ENCODE data around the gene DCAF4. TPM values are rescaled to one million over a fixed set of nuclear protein-coding genes. Genes with fewer than 3 reads are reported as not detected.

Gene DCAF4
- total RNA-seq, 1 donor from 2014 or later, result 7.7 TPM

DNA sequence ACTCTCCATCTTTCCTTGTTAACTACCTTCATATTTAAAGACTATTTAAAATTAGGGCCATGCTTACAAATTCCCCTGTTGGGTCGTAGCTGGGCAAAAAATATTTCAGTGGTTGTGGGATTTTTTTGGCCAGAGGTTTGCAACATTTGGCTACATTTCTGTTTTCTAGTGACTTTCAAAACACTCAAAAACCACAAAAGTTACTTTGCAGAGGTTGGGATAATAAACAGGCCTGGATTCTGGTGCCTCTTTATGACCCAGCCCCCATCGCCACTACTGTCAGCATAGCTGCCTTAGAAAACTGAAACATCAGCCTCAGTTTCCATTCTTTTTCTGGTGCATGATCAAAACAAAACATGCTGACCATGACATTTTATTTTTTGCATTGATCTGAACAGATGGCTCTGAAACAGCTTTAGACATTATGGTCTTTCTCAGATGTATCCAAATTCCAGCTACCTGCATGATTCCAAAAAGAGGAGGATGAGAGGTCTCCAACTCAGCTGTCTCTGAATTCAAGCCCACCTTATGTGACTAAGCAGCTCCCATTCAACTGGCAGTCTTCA, 37.5 kb upstream of the DCAF4 start:
- TF ChIP-seq, protein P1, sequence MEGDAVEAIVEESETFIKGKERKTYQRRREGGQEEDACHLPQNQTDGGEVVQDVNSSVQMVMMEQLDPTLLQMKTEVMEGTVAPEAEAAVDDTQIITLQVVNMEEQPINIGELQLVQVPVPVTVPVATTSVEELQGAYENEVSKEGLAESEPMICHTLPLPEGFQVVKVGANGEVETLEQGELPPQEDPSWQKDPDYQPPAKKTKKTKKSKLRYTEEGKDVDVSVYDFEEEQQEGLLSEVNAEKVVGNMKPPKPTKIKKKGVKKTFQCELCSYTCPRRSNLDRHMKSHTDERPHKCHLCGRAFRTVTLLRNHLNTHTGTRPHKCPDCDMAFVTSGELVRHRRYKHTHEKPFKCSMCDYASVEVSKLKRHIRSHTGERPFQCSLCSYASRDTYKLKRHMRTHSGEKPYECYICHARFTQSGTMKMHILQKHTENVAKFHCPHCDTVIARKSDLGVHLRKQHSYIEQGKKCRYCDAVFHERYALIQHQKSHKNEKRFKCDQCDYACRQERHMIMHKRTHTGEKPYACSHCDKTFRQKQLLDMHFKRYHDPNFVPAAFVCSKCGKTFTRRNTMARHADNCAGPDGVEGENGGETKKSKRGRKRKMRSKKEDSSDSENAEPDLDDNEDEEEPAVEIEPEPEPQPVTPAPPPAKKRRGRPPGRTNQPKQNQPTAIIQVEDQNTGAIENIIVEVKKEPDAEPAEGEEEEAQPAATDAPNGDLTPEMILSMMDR (IDR thresholded peaks at IDR 0.05; ENCODE audit: unreplicated experiment), result no peak
- DNase-seq (ENCODE audit: low spot score), result no peak
- H3K27ac Mint-ChIP-seq (ENCODE audit: unreplicated experiment), result no peak overlapping the region
- H3K4me3 Mint-ChIP-seq (ENCODE audit: unreplicated experiment), result no peak overlapping the region
- peaks cover 11% of the 10 kb centered on the region for H3K27me3 Mint-ChIP-seq (ENCODE audit: unreplicated experiment)
- peaks cover 21% of the 10 kb centered on the region for H3K4me1 Mint-ChIP-seq (ENCODE audit: unreplicated experiment)
- H3K9me3 Mint-ChIP-seq (ENCODE audit: unreplicated experiment), result no peaks in the 10 kb centered on the region
- H3K36me3 Mint-ChIP-seq (ENCODE audit: low read depth, unreplicated experiment), result peaks cover 7% of the 10 kb centered on the region

DNA sequence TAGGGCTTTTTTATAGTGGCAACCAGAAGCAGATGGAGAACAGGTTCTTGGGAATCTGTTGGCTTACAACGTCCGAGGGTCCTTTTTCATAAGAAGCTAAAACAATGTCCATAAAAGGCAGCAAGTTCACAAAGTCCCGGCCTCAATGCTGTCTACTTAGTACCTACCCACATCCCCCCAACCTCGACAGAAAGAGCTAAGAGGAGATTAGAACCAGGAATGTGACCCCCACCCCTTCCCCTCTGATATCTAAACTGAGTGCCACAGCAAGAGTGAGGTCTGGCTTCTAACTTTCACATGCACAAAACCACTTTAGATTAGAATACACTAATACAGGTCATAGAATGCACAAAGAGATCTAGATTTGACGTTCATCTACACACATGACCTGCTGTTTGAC, 36.9 kb upstream of the DCAF4 start:
- no peak for DNase-seq (ENCODE audit: low spot score)
- no peak overlapping the region for H3K4me3 Mint-ChIP-seq (ENCODE audit: unreplicated experiment)
- peaks cover 11% of the 10 kb centered on the region for H3K36me3 Mint-ChIP-seq (ENCODE audit: low read depth, unreplicated experiment)
- H3K27me3 Mint-ChIP-seq (ENCODE audit: unreplicated experiment), result peaks cover 11% of the 10 kb centered on the region
- H3K27ac Mint-ChIP-seq (ENCODE audit: unreplicated experiment), result no peak overlapping the region
- H3K9me3 Mint-ChIP-seq (ENCODE audit: unreplicated experiment), result no peaks in the 10 kb centered on the region
- TF ChIP-seq, protein P1 (IDR thresholded peaks at IDR 0.05; ENCODE audit: unreplicated experiment), result no peak
- peaks cover 23% of the 10 kb centered on the region for H3K4me1 Mint-ChIP-seq (ENCODE audit: unreplicated experiment)

DNA sequence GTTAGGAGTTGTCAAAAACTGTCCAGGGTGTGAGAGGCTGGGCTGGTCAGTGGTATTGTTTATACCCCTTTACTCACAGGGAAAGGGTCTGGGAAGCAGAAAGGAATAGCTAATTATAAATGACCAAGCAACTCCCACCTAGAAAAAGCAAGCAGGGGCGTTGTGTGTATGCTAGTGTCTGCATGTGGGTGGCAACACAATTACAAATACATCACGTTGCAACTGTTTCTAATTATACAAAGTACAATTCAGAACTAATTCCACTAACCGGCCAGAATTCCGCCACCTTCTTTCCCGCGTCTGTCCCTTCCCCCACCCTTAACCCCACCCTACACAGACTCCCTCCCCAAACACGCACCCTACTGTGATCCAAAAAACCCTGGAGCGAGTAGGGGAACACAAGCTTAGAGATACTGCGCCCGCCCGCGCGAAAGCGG, 34.6 kb upstream of the DCAF4 start:
- Mint-ChIP-seq H3K4me1 (ENCODE audit: unreplicated experiment) (peaks cover 23% of the 10 kb centered on the region), H3K9me3 (ENCODE audit: unreplicated experiment) (no peaks in the 10 kb centered on the region), H3K27me3 (ENCODE audit: unreplicated experiment) (peaks cover 14% of the 10 kb centered on the region), H3K27ac (ENCODE audit: unreplicated experiment) (no peak overlapping the region), H3K36me3 (ENCODE audit: low read depth, unreplicated experiment) (peaks cover 5% of the 10 kb centered on the region), H3K4me3 (ENCODE audit: unreplicated experiment) (peak overlapping the region; percentile 92)
- DNase-seq (ENCODE audit: low spot score), result no peak
- TF ChIP-seq, protein P1 (IDR thresholded peaks at IDR 0.05; ENCODE audit: unreplicated experiment), result no peak

DNA sequence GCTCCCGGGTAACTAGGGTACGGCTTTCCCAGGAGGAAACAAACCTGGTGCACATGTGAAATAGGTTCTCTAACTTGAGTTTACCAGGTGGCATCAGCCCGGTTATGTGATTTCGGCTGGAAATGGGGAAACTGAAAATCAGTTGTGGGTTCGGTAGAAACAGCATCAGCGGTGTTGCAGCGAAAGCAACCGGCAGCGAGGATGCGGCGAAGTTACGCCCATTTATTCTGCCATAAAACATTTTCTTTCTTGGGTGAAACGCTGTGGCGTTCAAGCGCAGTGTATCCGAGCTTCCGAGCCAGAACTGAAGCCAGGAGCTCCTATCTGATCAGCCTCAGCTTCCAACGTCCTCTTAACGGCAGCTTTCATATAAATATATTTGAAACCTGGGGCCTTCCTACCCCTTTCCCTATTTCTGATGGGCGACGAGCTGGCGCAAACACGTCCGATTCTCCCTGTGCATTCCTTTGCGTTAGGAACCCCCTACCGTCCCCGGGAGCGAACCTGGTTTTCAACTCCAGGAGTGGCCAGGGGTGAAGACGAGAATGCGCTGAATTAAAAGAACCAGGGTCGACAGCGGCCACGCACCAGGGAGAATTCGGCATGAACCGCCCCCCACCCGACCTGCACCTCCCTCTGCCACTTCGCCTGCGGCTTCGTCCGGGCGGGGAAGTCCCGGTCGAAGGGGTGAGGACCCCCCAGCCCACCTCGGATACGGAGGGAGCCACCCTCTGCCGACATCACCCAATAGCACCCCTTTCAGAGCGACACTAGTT, 34.0 kb upstream of the DCAF4 start:
- Mint-ChIP-seq H3K27me3 (ENCODE audit: unreplicated experiment) (peaks cover 14% of the 10 kb centered on the region), H3K27ac (ENCODE audit: unreplicated experiment) (no peak overlapping the region)

More for the DNA sequence above, 34.0 kb upstream of the DCAF4 start:
- TF ChIP-seq, protein P1 (IDR thresholded peaks at IDR 0.05; ENCODE audit: unreplicated experiment), result no peak
- no peaks in the 10 kb centered on the region for H3K9me3 Mint-ChIP-seq (ENCODE audit: unreplicated experiment)
- peaks cover 23% of the 10 kb centered on the region for H3K4me1 Mint-ChIP-seq (ENCODE audit: unreplicated experiment)
- H3K4me3 Mint-ChIP-seq (ENCODE audit: unreplicated experiment), result peak overlapping the region; percentile 92
- peaks cover 5% of the 10 kb centered on the region for H3K36me3 Mint-ChIP-seq (ENCODE audit: low read depth, unreplicated experiment)
- peak; percentile 46 for DNase-seq (ENCODE audit: low spot score)
